Stomach smooth muscle (tissue), 2 donors: ENCODE results near the gene ORAI2.
"Not testable (repeated sequence)": the region's sequence is repeated elsewhere in the genome, so short reads cannot be mapped to it uniquely, and the experiment has no call there.

Experiments used
- H3K27ac ChIP-seq: one replicate; pipeline ENCODE4 v1.7.0; 2013; ENCODE audit warnings: mild to moderate bottlenecking, low read length, inconsistent platforms
- H3K27me3 ChIP-seq, 2 donors: one replicate each; pipeline ENCODE4 v1.7.0; 2013; ENCODE audit warnings: low read length in 2 of 2; ENCODE audit not compliant: insufficient read depth in 2 of 2, control insufficient read depth in 1 of 2
- H3K36me3 ChIP-seq, 2 donors: one replicate each; pipeline ENCODE4 v1.7.0; 2013; ENCODE audit warnings: low read length in 2 of 2; ENCODE audit not compliant: control insufficient read depth in 2 of 2, insufficient read depth in 2 of 2
- H3K4me1 ChIP-seq: one replicate; pipeline ENCODE4 v1.7.0; 2013; ENCODE audit warnings: low read length; ENCODE audit not compliant: control insufficient read depth, insufficient read depth
- H3K4me3 ChIP-seq, 2 donors: one replicate each; pipeline ENCODE4 v1.7.0; 2013; ENCODE audit warnings: low read length in 2 of 2
- H3K9ac ChIP-seq, 2 donors: one replicate each; pipeline ENCODE4 v1.7.0; 2013; ENCODE audit warnings: low read length in 2 of 2, mild to moderate bottlenecking in 1 of 2
- H3K9me3 ChIP-seq, 2 donors: one replicate each; pipeline ENCODE4 v1.7.0; 2013; ENCODE audit warnings: low read length in 2 of 2; ENCODE audit not compliant: control insufficient read depth in 2 of 2
- donor health status: healthy.
- donor health status: Pancreatic carcinoma.

ORAI2 gene

DNA sequence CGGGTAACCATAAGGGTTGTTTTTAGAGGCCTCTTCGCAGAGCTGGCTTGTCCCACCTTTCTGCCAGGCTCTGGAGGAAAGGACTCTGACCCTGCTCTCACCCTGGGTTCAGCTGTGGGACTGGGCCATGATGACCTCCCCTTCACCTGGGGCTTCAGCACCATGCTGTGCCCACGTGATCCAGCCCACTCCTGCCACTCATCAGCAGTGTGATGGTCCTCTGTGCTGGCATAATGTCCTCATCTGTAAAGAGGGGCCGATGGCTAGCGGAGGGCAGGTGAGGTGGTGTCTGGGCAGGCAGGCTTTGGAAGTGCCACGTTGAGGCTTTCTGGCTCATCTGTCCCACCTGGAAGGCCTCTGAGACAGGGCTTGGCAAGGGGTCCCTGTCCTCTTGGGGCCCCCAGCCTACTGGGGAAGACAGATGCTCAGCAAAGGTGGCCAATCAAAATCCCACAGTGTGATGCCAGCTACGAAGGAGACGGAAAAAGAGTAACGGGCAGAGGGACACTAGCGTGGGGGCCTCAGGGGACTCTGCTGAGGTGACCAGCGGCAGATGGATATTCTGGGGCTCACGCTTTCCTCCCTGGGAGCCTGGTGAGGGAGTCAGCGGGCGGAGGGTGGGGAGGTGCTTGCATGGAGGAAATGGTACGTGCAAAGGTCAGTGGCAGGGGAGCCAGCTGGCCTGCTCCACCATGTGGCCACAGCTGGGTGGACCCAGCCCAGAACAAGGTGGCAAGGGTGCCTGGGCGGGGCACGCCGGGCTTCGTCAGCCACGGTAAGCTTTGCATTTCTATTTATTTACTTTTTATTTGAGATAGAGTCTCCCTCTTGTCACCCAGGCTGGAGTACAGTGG lies 36.8 kb downstream of the ORAI2 start:
- Histone ChIP-seq H3K4me1 (peaks cover 10% of the 10 kb centered on the region), H3K27ac (no peak overlapping the region), H3K4me3 (no peak overlapping the region), H3K36me3 (peaks cover 4 to 15% of the 10 kb centered on the region in 2 donors), H3K9me3 (no peaks in the 10 kb centered on the region), H3K27me3 (no peaks in the 10 kb centered on the region), H3K9ac (no peak overlapping the region)

DNA sequence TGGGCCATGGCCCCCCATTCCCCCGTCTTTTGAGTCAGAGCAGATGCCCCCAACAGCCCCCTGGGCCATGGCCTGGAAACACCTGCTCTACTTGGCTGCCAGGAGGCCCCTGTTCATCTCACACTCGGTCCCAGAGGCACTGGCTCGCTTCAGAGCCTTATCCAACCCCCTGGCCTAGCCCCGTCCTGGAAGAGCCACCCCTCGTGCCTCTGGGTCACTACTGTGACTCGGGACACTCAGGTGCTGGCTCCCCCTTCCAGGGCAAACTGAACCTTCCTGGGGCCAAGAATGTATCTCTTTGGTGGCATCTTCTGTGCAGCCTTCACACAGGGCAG lies 38.4 kb downstream of the ORAI2 start:
- Histone ChIP-seq H3K4me3 (no peak overlapping the region), H3K27ac (no peak overlapping the region), H3K9ac (no peak overlapping the region), H3K27me3 (no peaks in the 10 kb centered on the region), H3K36me3 (peaks cover 4 to 15% of the 10 kb centered on the region in 2 donors), H3K4me1 (peaks cover 3% of the 10 kb centered on the region), H3K9me3 (no peaks in the 10 kb centered on the region)

DNA sequence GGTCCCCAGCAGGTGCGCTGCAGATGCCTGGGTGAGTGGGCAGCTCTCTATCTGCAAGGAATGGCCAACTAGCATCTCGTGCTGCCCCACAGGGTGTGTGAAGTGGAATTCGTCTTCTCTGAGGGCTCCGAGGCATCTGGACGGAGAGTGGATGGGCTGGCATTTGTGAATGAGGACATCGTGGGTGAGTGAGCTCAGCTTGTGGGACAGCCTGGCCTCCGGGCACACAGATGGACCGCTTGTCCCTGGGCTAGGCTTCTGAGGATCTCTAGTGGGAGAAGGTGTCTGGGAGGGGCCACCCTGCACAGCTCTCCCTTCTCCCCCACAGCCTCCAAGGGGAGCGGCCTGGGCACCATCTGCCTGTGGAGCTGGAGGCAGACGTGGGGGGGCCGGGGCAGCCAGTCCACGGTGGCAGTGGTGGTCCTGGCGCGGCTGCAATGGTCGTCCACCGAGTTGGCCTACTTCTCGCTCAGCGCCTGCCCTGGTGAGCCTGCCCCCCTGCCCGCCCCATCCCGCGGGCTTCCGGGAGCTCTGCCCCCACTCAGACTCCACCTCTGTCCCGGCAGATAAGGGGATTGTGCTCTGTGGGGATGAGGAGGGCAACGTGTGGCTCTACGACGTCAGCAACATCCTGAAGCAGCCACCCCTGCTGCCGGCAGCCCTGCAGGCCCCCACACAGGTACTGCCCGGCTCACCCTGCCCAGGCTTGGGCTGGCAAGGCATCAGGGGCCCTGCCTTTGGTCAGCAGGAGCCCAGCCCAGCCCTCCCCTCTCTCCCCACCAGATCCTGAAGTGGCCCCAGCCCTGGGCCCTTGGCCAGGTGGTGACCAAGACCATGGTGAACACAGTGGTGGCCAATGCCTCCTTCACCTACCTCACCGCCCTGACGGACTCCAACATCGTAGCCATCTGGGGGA lies 39.0 kb downstream of the ORAI2 start:
- H3K36me3 ChIP-seq, result peaks cover 4 to 15% of the 10 kb centered on the region in 2 donors
- H3K27ac ChIP-seq, result no peak overlapping the region
- no peaks in the 10 kb centered on the region for H3K9me3 ChIP-seq
- H3K4me1 ChIP-seq, result peaks cover 3% of the 10 kb centered on the region
- H3K9ac ChIP-seq, result no peak overlapping the region
- H3K4me3 ChIP-seq, result no peak overlapping the region
- no peaks in the 10 kb centered on the region for H3K27me3 ChIP-seq

DNA sequence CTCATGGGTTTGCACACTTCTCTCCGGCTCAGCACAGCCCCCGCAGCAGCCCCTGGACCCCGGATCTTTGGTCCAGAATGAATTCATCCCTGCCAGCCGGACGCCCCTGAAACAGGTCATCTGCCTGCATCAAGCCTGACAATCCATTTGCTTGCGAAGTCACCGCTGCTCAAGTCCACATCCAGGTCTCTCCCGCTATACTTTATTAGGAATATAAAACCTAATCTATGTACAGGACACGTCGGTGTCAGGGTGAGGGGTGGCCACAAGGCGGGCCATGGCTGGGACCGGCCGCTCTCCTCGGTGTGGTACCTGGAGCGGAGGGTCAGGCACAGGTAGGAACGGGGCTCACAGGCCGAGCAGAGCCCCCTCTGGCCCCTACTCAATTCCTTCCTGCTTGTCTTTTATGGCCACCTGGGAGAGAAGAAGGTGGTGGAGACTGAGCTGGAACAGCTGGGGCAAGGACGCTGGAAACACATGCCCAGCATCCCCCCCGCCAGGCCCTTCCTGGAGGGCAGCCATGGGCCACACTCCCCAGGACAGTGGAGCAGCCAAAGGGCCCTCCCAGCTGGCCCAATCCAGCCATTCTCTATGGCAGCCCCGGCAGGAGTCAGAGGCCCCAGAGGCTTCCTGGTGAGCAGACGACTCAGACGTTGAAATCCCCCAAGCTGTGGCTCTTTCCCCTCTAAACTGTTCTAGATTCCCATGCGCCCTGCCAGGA lies 40.1 kb downstream of the ORAI2 start:
- H3K4me3 ChIP-seq, result no peak overlapping the region
- H3K4me1 ChIP-seq, result peaks cover 3% of the 10 kb centered on the region
- no peak overlapping the region for H3K9ac ChIP-seq
- H3K27ac ChIP-seq, result no peak overlapping the region
- no peaks in the 10 kb centered on the region for H3K9me3 ChIP-seq
- peaks cover 4 to 15% of the 10 kb centered on the region in 2 donors for H3K36me3 ChIP-seq
- H3K27me3 ChIP-seq, result no peaks in the 10 kb centered on the region

DNA sequence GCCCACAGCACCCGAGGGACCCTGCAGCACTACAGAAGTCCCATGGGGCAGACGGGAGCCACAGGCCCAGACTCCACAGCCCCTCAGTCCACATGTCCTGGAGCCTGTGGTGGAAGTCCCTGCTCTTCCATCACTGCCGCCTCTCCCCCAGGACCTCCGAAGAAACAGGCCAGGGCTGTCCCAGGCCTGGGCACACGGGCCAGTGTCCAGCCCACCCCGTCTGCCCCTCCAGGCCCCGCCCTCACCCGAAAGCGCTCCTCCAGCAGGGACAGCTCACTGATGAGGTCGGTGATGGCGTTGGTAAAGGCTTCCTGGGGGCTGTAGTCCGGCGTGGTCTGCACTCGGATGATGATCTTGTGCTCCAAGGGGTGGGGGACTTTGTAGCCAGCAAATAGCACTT lies 40.7 kb downstream of the ORAI2 start:
- not testable (repeated sequence) for H3K4me1 ChIP-seq
- H3K36me3 ChIP-seq, result peaks cover 4 to 15% of the 10 kb centered on the region in 2 donors

DNA sequence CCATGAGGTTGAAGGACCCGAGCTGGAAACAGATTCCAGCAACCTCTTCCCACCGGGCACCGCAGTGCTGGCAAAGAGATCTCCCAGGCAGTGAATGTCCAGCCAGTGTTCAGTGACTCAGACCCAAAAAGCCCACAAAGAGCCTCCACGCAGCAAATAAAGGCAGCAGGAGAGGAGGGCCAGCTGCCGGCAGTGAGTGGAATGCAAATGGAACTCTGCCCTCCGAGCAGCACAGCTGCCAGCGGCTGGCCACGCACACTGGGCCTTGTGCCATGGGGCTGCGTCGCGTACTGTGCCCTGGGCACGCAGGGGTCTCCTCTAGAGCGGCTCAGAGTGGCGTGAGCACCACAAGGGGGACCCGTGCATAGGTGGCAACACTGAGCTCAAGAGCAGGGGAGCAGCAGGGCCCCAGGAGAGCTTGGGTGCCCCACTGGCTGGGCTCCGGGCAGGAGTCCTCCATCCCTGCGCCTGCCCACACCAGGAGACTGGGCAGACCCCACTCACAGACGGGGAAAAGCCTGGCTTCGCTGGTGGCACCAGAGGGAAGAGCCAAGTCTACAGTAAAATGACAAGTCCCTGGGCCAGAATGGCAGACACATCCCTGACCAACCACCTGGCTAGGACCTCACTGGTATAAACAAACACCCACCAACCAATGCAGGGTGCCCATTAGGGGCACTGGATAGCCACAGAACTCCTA lies 41.5 kb downstream of the ORAI2 start:
- not testable (repeated sequence) for H3K27ac ChIP-seq, H3K4me1 ChIP-seq, H3K9ac ChIP-seq, H3K27me3 ChIP-seq, H3K4me3 ChIP-seq, H3K9me3 ChIP-seq
- H3K36me3 ChIP-seq, result peaks cover 4 to 15% of the 10 kb centered on the region in 2 donors

More for the DNA sequence above, 40.7 kb downstream of the ORAI2 start:
- H3K4me3 ChIP-seq, H3K27ac ChIP-seq, H3K9ac ChIP-seq, H3K27me3 ChIP-seq, H3K9me3 ChIP-seq: not testable (repeated sequence)

DNA sequence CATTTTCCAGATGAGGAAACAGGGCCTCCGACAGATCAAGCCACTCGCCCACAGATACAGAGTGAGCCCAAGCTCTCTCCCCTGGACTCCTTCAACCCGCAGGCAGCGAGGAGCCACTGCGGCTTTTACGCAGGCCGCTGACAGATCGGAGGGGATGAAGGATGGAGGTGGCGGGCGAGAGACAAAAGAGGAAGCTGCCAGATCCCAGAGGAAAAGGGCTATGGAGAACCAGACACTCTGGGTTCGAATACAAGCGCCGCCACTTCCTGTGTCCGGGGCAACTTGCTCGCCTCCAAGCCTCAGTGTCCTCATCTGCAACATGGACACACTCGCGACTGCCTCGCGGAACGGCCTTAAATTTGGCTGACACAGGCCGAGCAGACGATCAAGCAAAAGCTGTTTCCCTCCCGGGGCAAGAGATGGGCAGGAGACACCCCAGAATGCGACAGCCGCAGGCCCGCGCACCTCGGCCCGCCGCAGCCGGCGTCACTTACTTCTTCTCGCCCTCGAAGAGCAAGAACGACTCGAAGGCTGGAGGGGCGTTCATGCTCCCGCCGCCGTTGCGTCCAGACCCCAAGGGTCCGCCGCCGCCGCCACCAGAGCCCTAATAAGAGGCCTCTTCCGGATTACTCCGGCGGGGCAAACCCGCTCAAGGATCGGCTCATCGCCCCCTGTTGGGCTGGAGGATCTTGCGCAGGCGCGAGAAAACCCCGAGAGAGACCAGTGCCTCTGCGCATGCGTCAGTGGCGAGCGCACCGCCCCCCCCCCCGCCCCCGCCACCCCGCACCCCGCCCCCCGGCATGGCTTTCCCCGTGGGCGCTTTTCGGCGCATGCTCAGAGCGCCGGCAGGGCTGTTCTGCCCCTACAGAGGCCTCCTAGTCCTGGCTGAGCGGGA lies 45.2 kb downstream of the ORAI2 start, which contains the start of gene POLR2J:
TSS of gene POLR2J (minus strand) at position 609 of the 895 bp plus-strand sequence. CDS start at position 547, 62 bp downstream.
- H3K4me3 ChIP-seq, result peak within 1 kb of the TSS in 1 of 2 donors; percentile 49

DNA sequence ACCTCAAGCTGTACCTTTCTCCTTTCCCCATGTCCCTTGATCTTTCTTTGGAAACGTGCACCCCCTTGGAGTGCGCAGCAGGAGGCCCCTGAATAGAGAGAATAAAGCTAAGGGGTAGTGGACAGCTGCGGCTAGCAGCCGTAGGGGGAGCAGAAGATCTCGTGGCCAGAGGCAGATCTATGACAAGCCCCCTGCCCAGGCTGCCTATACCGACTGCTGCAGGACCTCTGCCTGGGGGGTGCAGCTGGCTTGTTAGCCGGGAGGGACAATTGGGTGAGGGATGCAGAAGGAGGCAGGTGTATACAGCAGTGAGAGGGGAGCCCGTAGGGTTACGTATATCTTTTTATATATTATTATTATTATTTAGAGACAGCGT lies 45.8 kb downstream of the ORAI2 start:
- H3K27me3 ChIP-seq, H3K36me3 ChIP-seq, H3K4me1 ChIP-seq, H3K9me3 ChIP-seq, H3K27ac ChIP-seq, H3K9ac ChIP-seq: not testable (repeated sequence)
- H3K4me3 ChIP-seq, result peak overlapping the region in 1 of 2 donors; percentile 22

More for the DNA sequence above, 45.2 kb downstream of the ORAI2 start, which contains the start of gene POLR2J:
- H3K27ac ChIP-seq, H3K9me3 ChIP-seq, H3K27me3 ChIP-seq, H3K4me1 ChIP-seq, H3K9ac ChIP-seq, H3K36me3 ChIP-seq: not testable (repeated sequence)

DNA sequence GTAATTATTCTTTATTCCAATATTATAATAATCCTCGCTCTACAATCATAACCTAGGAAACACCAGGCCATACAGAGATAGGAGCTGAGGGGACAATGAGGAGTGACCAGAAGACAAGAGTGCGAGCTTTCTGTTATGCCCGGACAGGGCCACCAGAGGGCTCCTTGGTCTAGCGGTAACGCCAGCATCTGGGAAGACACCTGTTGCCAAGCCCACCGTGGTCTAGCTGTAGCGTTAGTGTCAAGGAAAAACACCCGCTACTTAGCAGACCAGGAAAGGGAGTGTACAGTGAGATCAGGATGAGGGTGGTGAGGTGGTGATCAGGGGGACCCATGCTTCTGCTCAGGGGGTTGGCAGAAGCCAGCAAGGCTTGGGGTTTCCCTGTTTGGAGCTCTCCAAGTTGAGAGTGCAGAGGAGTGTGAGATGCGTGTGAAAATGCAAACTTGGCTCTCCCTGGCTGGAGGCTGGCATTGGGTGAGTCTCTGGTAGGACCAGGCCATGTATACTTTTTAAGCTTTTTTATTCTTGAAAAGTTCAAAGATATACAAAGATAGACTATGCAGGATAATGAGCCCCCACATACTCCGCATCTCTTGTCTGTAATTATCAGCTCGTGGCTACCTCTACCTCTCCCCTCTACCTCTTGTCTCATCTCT lies 46.7 kb downstream of the ORAI2 start:
- not testable (repeated sequence) for H3K9me3 ChIP-seq, H3K36me3 ChIP-seq, H3K27ac ChIP-seq, H3K4me1 ChIP-seq, H3K9ac ChIP-seq, H3K4me3 ChIP-seq, H3K27me3 ChIP-seq
